ENCODE measurements around the gene ITGB8. TPM values are rescaled to one million over a fixed set of nuclear protein-coding genes. Genes with fewer than 3 reads are reported as not detected.

ITGB8 gene
- total RNA-seq, 2 donors from 2014 or later = 6.5 to 7.6 TPM

- Histone ChIP-seq H3K27ac (ENCODE audit: low read depth, low read length) (no peak overlapping the region), H3K4me3 (ENCODE audit: low read length) (no peak overlapping the region), H3K36me3 (ENCODE audit: control insufficient read depth, insufficient read depth, low read length) (peaks cover 4% of the 10 kb centered on the region), H3K9me3 (ENCODE audit: control insufficient read depth, low read length) (no peaks in the 10 kb centered on the region), H3K27me3 (ENCODE audit: control insufficient read depth, insufficient read depth, low read length, poor library complexity, severe bottlenecking) (no peaks in the 10 kb centered on the region), H3K9ac (ENCODE audit: extremely low read depth, low read length, poor library complexity, severe bottlenecking) (no peak overlapping the region), H3K4me1 (ENCODE audit: control insufficient read depth, insufficient read depth, low read length) (no peaks in the 10 kb centered on the region)
- Mint-ChIP-seq H3K27me3 (ENCODE audit: insufficient read depth) (no peaks in the 10 kb centered on the region), H3K27ac (no peak overlapping the region), H3K36me3 (ENCODE audit: low read depth) (peaks cover 1% of the 10 kb centered on the region), H3K4me1 (peaks cover 26% of the 10 kb centered on the region), H3K4me3 (no peak overlapping the region), H3K9me3 (no peaks in the 10 kb centered on the region)
- WGBS, 2 experiments (ENCODE audit: insufficient coverage in 1 of 2, insufficient read length in 1 of 2) = 92 to 100% methylated on average over 2 to 4 of the region's 4 CpGs
- TF ChIP-seq, protein P1, sequence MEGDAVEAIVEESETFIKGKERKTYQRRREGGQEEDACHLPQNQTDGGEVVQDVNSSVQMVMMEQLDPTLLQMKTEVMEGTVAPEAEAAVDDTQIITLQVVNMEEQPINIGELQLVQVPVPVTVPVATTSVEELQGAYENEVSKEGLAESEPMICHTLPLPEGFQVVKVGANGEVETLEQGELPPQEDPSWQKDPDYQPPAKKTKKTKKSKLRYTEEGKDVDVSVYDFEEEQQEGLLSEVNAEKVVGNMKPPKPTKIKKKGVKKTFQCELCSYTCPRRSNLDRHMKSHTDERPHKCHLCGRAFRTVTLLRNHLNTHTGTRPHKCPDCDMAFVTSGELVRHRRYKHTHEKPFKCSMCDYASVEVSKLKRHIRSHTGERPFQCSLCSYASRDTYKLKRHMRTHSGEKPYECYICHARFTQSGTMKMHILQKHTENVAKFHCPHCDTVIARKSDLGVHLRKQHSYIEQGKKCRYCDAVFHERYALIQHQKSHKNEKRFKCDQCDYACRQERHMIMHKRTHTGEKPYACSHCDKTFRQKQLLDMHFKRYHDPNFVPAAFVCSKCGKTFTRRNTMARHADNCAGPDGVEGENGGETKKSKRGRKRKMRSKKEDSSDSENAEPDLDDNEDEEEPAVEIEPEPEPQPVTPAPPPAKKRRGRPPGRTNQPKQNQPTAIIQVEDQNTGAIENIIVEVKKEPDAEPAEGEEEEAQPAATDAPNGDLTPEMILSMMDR (conservative IDR thresholded peaks at IDR 0.05) = no peak
- DNase-seq = no peak
These were observed 22.0 kb downstream of the ITGB8 start for GRCh38 chr7:20352573-20353306.

DNA sequence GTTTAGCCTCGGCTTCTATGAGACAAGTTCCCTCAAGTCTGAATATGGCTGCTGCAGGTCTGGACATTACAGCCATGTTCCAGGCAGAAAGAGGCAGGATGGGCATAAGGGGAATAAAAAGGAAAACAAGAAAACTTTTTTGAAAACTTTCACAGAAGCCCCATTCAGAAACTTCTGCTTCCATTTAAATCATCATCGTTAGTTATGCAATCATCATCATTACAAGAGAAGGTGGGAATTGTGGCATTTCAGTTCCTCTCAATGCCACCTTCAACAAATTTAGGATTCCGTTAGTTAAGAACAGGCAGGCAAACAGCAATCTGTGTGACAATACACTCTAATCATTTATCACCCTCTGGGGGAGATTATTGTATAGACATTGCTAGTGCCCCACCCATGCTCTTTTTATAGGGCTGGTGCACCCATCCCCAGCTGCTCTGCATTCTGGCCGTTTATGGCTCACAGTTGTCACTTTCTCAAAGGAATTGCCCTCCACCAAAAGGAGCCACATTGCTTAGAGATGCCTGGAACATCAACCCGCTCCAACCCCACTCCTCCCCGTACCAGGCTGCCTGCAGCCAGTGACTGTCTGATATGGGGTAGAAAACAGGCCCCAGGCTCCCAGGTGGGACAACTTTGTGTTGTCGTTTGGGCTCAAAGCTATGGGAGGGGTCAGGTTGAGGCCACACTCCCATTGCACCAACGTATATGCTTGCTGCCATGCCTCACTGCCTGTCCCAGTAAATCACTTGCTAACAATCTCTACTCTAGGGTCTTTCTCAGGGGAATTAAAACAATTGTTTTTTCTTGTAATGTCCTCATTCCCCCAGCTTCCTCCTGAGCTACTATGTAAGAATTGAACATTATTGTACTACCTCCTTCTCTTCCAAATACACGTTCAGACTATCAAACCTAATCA, 24.2 kb downstream of the ITGB8 start:
- no peaks in the 10 kb centered on the region for H3K27me3 ChIP-seq (ENCODE audit: control insufficient read depth, insufficient read depth, low read length, poor library complexity, severe bottlenecking)
- no peaks in the 10 kb centered on the region for H3K9me3 Mint-ChIP-seq
- TF ChIP-seq, protein P1 (conservative IDR thresholded peaks at IDR 0.05) = no peak
- H3K4me1 Mint-ChIP-seq = peaks cover 26% of the 10 kb centered on the region
- WGBS, 2 experiments (ENCODE audit: insufficient coverage in 1 of 2, insufficient read length in 1 of 2) = 86 to 100% methylated on average over 2 to 9 of the region's 9 CpGs
- peaks cover 4% of the 10 kb centered on the region for H3K36me3 ChIP-seq (ENCODE audit: control insufficient read depth, insufficient read depth, low read length)
- DNase-seq = no peak
- H3K4me3 ChIP-seq (ENCODE audit: low read length) = no peak overlapping the region
- H3K9ac ChIP-seq (ENCODE audit: extremely low read depth, low read length, poor library complexity, severe bottlenecking) = no peak overlapping the region
- no peaks in the 10 kb centered on the region for H3K4me1 ChIP-seq (ENCODE audit: control insufficient read depth, insufficient read depth, low read length)
- no peaks in the 10 kb centered on the region for H3K27me3 Mint-ChIP-seq (ENCODE audit: insufficient read depth)
- no peaks in the 10 kb centered on the region for H3K9me3 ChIP-seq (ENCODE audit: control insufficient read depth, low read length)
- peaks cover 6% of the 10 kb centered on the region for H3K36me3 Mint-ChIP-seq (ENCODE audit: low read depth)
- H3K27ac Mint-ChIP-seq = no peak overlapping the region
- no peak overlapping the region for H3K27ac ChIP-seq (ENCODE audit: low read depth, low read length)
- no peak overlapping the region for H3K4me3 Mint-ChIP-seq

- no peak overlapping the region for H3K27ac Mint-ChIP-seq
- H3K4me1 Mint-ChIP-seq = peaks cover 19% of the 10 kb centered on the region
- 89 to 93% methylated on average over 3 of the region's 3 CpGs for WGBS, 2 experiments (ENCODE audit: insufficient coverage in 1 of 2, insufficient read length in 1 of 2)
- TF ChIP-seq, protein P1 (conservative IDR thresholded peaks at IDR 0.05) = no peak
- Histone ChIP-seq H3K36me3 (ENCODE audit: control insufficient read depth, insufficient read depth, low read length) (peaks cover 4% of the 10 kb centered on the region), H3K4me3 (ENCODE audit: low read length) (no peak overlapping the region), H3K4me1 (ENCODE audit: control insufficient read depth, insufficient read depth, low read length) (no peaks in the 10 kb centered on the region), H3K27me3 (ENCODE audit: control insufficient read depth, insufficient read depth, low read length, poor library complexity, severe bottlenecking) (no peaks in the 10 kb centered on the region), H3K9me3 (ENCODE audit: control insufficient read depth, low read length) (no peaks in the 10 kb centered on the region), H3K9ac (ENCODE audit: extremely low read depth, low read length, poor library complexity, severe bottlenecking) (no peak overlapping the region), H3K27ac (ENCODE audit: low read depth, low read length) (no peak overlapping the region)
- no peak overlapping the region for H3K4me3 Mint-ChIP-seq
- peaks cover 6% of the 10 kb centered on the region for H3K36me3 Mint-ChIP-seq (ENCODE audit: low read depth)
- H3K27me3 Mint-ChIP-seq (ENCODE audit: insufficient read depth) = no peaks in the 10 kb centered on the region
- H3K9me3 Mint-ChIP-seq = no peaks in the 10 kb centered on the region
- no peak for DNase-seq
These were observed 27.4 kb downstream of the ITGB8 start for GRCh38 chr7:20358106-20358505.
